ENCODE results near the gene GPR160. TPM values are rescaled to one million over a fixed set of nuclear protein-coding genes. Genes with fewer than 3 reads are reported as not detected.
A peak's percentile ranks its signal among the peaks of the same experiment; 100 is the strongest.

The GPR160 gene
- total and polyA plus RNA-seq, 2 of the 13 experiments (the other 11 are each of a cell fraction or from before 2014, with no cell fraction given): 12.1 to 23.2 TPM

DNA sequence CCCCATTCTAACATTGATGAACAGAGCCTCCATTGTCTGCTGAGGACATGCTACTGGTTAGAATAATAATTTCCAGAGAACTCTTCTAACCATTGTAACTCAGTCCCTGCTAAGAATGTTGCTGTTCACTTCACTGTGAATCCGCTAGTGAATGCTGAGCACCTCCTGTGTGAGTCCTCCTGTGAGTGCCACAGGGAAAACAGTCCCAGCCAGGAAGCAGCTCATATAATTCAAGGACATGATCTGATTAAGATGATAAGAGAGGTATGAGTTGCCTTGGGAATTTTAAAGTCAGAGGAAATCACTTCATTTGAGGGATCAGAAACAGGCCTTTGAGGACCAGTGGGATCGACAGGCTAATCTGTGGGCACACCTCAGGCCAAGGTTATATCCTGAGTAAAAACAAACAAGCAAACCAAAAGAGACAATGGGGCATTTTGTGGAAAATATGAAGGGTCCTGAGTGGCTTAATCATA lies 33.9 kb upstream of the GPR160 start (continued):
- TF ChIP-seq, protein P1, sequence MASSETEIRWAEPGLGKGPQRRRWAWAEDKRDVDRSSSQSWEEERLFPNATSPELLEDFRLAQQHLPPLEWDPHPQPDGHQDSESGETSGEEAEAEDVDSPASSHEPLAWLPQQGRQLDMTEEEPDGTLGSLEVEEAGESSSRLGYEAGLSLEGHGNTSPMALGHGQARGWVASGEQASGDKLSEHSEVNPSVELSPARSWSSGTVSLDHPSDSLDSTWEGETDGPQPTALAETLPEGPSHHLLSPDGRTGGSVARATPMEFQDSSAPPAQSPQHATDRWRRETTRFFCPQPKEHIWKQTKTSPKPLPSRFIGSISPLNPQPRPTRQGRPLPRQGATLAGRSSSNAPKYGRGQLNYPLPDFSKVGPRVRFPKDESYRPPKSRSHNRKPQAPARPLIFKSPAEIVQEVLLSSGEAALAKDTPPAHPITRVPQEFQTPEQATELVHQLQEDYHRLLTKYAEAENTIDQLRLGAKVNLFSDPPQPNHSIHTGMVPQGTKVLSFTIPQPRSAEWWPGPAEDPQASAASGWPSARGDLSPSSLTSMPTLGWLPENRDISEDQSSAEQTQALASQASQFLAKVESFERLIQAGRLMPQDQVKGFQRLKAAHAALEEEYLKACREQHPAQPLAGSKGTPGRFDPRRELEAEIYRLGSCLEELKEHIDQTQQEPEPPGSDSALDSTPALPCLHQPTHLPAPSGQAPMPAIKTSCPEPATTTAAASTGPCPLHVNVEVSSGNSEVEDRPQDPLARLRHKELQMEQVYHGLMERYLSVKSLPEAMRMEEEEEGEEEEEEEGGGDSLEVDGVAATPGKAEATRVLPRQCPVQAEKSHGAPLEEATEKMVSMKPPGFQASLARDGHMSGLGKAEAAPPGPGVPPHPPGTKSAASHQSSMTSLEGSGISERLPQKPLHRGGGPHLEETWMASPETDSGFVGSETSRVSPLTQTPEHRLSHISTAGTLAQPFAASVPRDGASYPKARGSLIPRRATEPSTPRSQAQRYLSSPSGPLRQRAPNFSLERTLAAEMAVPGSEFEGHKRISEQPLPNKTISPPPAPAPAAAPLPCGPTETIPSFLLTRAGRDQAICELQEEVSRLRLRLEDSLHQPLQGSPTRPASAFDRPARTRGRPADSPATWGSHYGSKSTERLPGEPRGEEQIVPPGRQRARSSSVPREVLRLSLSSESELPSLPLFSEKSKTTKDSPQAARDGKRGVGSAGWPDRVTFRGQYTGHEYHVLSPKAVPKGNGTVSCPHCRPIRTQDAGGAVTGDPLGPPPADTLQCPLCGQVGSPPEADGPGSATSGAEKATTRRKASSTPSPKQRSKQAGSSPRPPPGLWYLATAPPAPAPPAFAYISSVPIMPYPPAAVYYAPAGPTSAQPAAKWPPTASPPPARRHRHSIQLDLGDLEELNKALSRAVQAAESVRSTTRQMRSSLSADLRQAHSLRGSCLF (CRISPR knock-in tag; IDR thresholded peaks at IDR 0.05; ENCODE audit: borderline replicate concordance): no peak
- TF ChIP-seq ZNF275 (CRISPR knock-in tag; IDR thresholded peaks at IDR 0.05; ENCODE audit: borderline replicate concordance): no peak
- TF ChIP-seq ZNF282 (IDR thresholded peaks at IDR 0.05; ENCODE audit: partially characterized antibody): no peak
- TF ChIP-seq EHMT2 (IDR thresholded peaks at IDR 0.05; ENCODE audit: borderline replicate concordance, low read depth, low read length): no peak; the same call in 1 of the 2 replicates
- no peak for TF ChIP-seq MNT (IDR thresholded peaks at IDR 0.05)
- no peak for TF ChIP-seq ISX (CRISPR knock-in tag; conservative IDR thresholded peaks at IDR 0.05)
- TF ChIP-seq MYNN (CRISPR knock-in tag; IDR thresholded peaks at IDR 0.05; ENCODE audit: low read depth): no peak
- TF ChIP-seq PBX2 (CRISPR knock-in tag; IDR thresholded peaks at IDR 0.05): no peak
- TF ChIP-seq ZNF709 (CRISPR knock-in tag; IDR thresholded peaks at IDR 0.05): no peak
- no peak for TF ChIP-seq CCAR2 (optimal IDR thresholded peaks at IDR 0.05; ENCODE audit: low read depth, low read length)
- no peak for TF ChIP-seq MTA1 (CRISPR knock-in tag; IDR thresholded peaks at IDR 0.05; ENCODE audit: borderline replicate concordance)
- no peak for TF ChIP-seq KMT2B (CRISPR knock-in tag; IDR thresholded peaks at IDR 0.05)
- TF ChIP-seq KLF11 (CRISPR knock-in tag; IDR thresholded peaks at IDR 0.05): peak; percentile 76; the same call in 1 of the 2 replicates
- TF ChIP-seq, protein P2, sequence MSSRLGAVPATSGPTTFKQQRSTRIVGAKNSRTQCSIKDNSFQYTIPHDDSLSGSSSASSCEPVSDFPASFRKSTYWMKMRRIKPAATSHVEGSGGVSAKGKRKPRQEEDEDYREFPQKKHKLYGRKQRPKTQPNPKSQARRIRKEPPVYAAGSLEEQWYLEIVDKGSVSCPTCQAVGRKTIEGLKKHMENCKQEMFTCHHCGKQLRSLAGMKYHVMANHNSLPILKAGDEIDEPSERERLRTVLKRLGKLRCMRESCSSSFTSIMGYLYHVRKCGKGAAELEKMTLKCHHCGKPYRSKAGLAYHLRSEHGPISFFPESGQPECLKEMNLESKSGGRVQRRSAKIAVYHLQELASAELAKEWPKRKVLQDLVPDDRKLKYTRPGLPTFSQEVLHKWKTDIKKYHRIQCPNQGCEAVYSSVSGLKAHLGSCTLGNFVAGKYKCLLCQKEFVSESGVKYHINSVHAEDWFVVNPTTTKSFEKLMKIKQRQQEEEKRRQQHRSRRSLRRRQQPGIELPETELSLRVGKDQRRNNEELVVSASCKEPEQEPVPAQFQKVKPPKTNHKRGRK (CRISPR knock-in tag; IDR thresholded peaks at IDR 0.05): no peak
- TF ChIP-seq ZNF180 (CRISPR knock-in tag; IDR thresholded peaks at IDR 0.05; ENCODE audit: borderline replicate concordance, low read depth): no peak
- no peak for TF ChIP-seq FOSL1 (CRISPR knock-in tag; IDR thresholded peaks at IDR 0.05; ENCODE audit: borderline replicate concordance)
- no peak for TF ChIP-seq ZBTB49 (CRISPR knock-in tag; IDR thresholded peaks at IDR 0.05; ENCODE audit: borderline replicate concordance)
